GM18502 (cell line): ENCODE measurements around the gene MDM2.
"Not testable (repeated sequence)": the region's sequence is repeated elsewhere in the genome, so short reads cannot be mapped to it uniquely, and the experiment has no call there.

Source experiments
- ATAC-seq: cut with Tn5 transposase; IDR thresholded peaks from one replicate; pipeline ENCODE4 v1.9.1; 2021; ENCODE audit warnings: mild to moderate bottlenecking; ENCODE audit not compliant: unreplicated experiment, poor library complexity

The MDM2 gene

GRCh38 chr12:68804657-68805591, 3.1 kb upstream of the MDM2 start:
- ATAC-seq = no peak

GRCh38 chr12:68805592-68806120, 2.3 kb upstream of the MDM2 start:
- no peak for ATAC-seq

GRCh38 chr12:68806488-68807237, 1.3 kb upstream of the MDM2 start:
- no peak for ATAC-seq

- not testable (repeated sequence) for ATAC-seq
Measured at GRCh38 chr12:68807274-68807575, 752 bp upstream of the MDM2 start.

- peak; percentile 59 for ATAC-seq
Measured at GRCh38 chr12:68808388-68809189, 612 bp downstream of the MDM2 start.

GRCh38 chr12:68809190-68810026, 1.4 kb downstream of the MDM2 start:
- no peak for ATAC-seq

- ATAC-seq = not testable (repeated sequence)
Measured at GRCh38 chr12:68810027-68810389, 2.0 kb downstream of the MDM2 start.

- ATAC-seq = not testable (repeated sequence)
Measured at GRCh38 chr12:68811573-68811972, 3.6 kb downstream of the MDM2 start.

- ATAC-seq = no peak
Measured at GRCh38 chr12:68812553-68813241, 4.7 kb downstream of the MDM2 start.

GRCh38 chr12:68813242-68813593, 5.2 kb downstream of the MDM2 start:
- no peak for ATAC-seq

GRCh38 chr12:68814490-68815231, 6.7 kb downstream of the MDM2 start:
- no peak for ATAC-seq

- no peak for ATAC-seq
Measured at GRCh38 chr12:68815232-68815927, 7.4 kb downstream of the MDM2 start.

GRCh38 chr12:68815928-68816800, 8.2 kb downstream of the MDM2 start:
- no peak for ATAC-seq

GRCh38 chr12:68819481-68819880, 11.5 kb downstream of the MDM2 start:
- not testable (repeated sequence) for ATAC-seq

- ATAC-seq = no peak
Measured at GRCh38 chr12:68821357-68822188, 13.6 kb downstream of the MDM2 start.

GRCh38 chr12:68823696-68824095, 15.7 kb downstream of the MDM2 start:
- no peak for ATAC-seq
